ENCODE results near the gene PARVB. TPM values are rescaled to one million over a fixed set of nuclear protein-coding genes. Genes with fewer than 3 reads are reported as not detected.

PARVB gene
- total RNA-seq, 6 experiments from 2014 or later = 36.5 to 44.2 (median 38.9) TPM

- no peak overlapping the region for H3K4me3 Mint-ChIP-seq
- H3K27ac Mint-ChIP-seq = no peak overlapping the region
- H3K27me3 Mint-ChIP-seq (ENCODE audit: insufficient read depth) = no peaks in the 10 kb centered on the region
- no peak for TF ChIP-seq CTCF (IDR thresholded peaks at IDR 0.05)
- no peak for DNase-seq
- peaks cover 15% of the 10 kb centered on the region for H3K36me3 Mint-ChIP-seq (ENCODE audit: low read depth)
- H3K9me3 Mint-ChIP-seq = peaks cover 6% of the 10 kb centered on the region
- H3K4me1 Mint-ChIP-seq (ENCODE audit: low read depth) = peaks cover 15% of the 10 kb centered on the region
Measured at GRCh38 chr22:44057401-44057987, 33.4 kb downstream of the PARVB start.

- Mint-ChIP-seq H3K27me3 (ENCODE audit: insufficient read depth) (no peaks in the 10 kb centered on the region; the same call in 1 of the 2 replicates), H3K4me3 (no peak overlapping the region), H3K9me3 (peaks cover 6% of the 10 kb centered on the region), H3K36me3 (ENCODE audit: low read depth) (peaks cover 15% of the 10 kb centered on the region), H3K4me1 (ENCODE audit: low read depth) (peaks cover 8% of the 10 kb centered on the region), H3K27ac (no peak overlapping the region)
- no peak for DNase-seq
- no peak for TF ChIP-seq CTCF (IDR thresholded peaks at IDR 0.05)
Measured at GRCh38 chr22:44063462-44064371, 39.6 kb downstream of the PARVB start.

- no peaks in the 10 kb centered on the region; the same call in 1 of the 2 replicates for H3K27me3 Mint-ChIP-seq (ENCODE audit: insufficient read depth)
- no peaks in the 10 kb centered on the region for H3K4me1 Mint-ChIP-seq (ENCODE audit: low read depth)
- H3K27ac Mint-ChIP-seq = no peak overlapping the region
- H3K4me3 Mint-ChIP-seq = no peak overlapping the region
- DNase-seq = no peak
- H3K9me3 Mint-ChIP-seq = no peaks in the 10 kb centered on the region
- TF ChIP-seq CTCF (IDR thresholded peaks at IDR 0.05) = no peak
- H3K36me3 Mint-ChIP-seq (ENCODE audit: low read depth) = no peaks in the 10 kb centered on the region
Measured at GRCh38 chr22:44067033-44067432, 42.9 kb downstream of the PARVB start.

- Mint-ChIP-seq H3K36me3 (ENCODE audit: low read depth) (no peaks in the 10 kb centered on the region), H3K27me3 (ENCODE audit: insufficient read depth) (no peaks in the 10 kb centered on the region; the same call in 1 of the 2 replicates), H3K4me3 (no peak overlapping the region), H3K9me3 (no peaks in the 10 kb centered on the region), H3K4me1 (ENCODE audit: low read depth) (no peaks in the 10 kb centered on the region), H3K27ac (no peak overlapping the region)
- DNase-seq = no peak
- TF ChIP-seq CTCF (IDR thresholded peaks at IDR 0.05) = no peak
Measured at GRCh38 chr22:44067901-44068300, 43.8 kb downstream of the PARVB start.

- DNase-seq = no peak
- TF ChIP-seq CTCF (IDR thresholded peaks at IDR 0.05) = no peak
- Mint-ChIP-seq H3K9me3 (no peaks in the 10 kb centered on the region), H3K27ac (no peak overlapping the region), H3K4me1 (ENCODE audit: low read depth) (no peaks in the 10 kb centered on the region), H3K4me3 (no peak overlapping the region), H3K36me3 (ENCODE audit: low read depth) (no peaks in the 10 kb centered on the region), H3K27me3 (ENCODE audit: insufficient read depth) (no peaks in the 10 kb centered on the region; the same call in 1 of the 2 replicates)
Measured at GRCh38 chr22:44068422-44069191, 44.5 kb downstream of the PARVB start.

Measured in HFFc6 (cell line).